Fibroblast of villous mesenchyme (primary cell): ENCODE measurements around the gene SLC24A4. TPM values are rescaled to one million over a fixed set of nuclear protein-coding genes. Genes with fewer than 3 reads are reported as not detected.

ENCODE experiments used
- DNase-seq: peaks from one replicate; pipeline ENCODE4 v3.0.0-alpha.2; 2010; ENCODE audit warnings: low read depth
- H3K4me3 ChIP-seq: 2 replicates; pipeline ENCODE4 v1.5.1; 2011; ENCODE audit warnings: low read depth, mild to moderate bottlenecking, low read length
- CTCF ChIP-seq: IDR thresholded peaks from 2 replicates; pipeline ENCODE4 v1.5.1; 2012; ENCODE audit warnings: low read depth, mild to moderate bottlenecking, low read length; ENCODE audit not compliant: insufficient read depth
- total RNA-seq: library from RNA; depleted of rRNA; stranded (reverse); fragments of >200 nt; gene quantifications from 2 replicates; pipeline ENCODE4 v1.2.3, GENCODE V29; 2012

Gene SLC24A4
- total RNA-seq, 1 donor: not detected

DNA sequence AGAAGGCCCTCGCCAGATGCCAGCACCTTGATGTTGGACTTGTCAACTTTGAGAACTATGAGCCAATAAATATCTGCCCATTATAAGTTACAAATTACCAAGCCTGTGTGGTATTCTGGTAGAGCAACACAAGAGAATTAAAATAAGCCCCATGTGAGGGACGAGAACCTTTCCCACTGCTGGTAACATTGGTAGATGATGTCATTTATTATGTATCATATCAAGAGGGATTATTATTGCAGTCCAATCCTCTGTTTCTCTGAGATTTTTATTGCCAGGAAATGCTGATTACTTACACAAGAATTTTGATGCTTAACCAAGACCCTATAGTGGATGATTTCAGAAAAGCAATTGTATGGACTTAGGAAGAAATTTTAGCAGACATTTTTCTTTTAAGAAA is 40.3 kb upstream of the SLC24A4 start:
- H3K4me3 ChIP-seq: no peak overlapping the region
- DNase-seq: no peak
- no peak for TF ChIP-seq CTCF

DNA sequence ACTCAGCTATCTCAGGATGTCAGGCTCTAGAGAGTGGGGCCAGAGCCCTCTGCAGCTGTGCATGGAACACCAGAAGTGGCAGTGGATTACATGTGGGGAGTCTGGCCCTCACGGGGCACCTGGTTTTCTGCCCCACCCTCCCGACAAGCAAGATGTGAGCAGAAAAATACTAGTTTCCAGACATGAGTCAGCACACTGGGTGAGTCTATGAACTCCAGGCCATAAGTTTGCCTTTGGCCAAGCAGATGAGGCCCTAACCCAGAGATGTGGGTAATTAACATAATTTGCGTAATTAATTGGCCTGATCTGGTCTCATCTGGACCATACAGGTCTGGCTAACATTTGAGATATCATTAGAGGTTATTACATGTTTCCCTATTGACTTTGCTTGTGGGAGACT is 37.7 kb upstream of the SLC24A4 start:
- DNase-seq: no peak
- H3K4me3 ChIP-seq: no peak overlapping the region
- TF ChIP-seq CTCF: no peak

DNA sequence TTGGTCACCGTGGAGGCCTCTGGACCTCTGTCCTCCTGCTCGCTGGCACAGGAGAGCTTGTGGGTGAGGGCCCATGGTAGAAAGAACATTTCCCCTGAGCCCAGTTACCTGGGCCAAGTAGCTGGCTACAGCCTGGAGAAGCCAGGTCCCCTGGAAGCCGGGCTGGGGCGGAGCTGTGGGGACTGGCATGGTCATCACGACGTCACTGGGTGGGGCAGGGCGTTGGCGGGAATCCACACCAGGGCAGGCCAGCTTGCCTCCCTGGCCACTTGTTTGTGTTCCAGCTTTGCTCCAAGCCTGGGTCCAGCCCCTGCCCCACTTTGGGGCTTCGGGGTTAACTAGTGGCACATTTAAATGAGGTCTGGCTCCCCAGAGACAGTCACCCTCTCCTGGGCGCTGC is 35.0 kb upstream of the SLC24A4 start:
- no peak for DNase-seq
- H3K4me3 ChIP-seq: no peak overlapping the region
- no peak for TF ChIP-seq CTCF

DNA sequence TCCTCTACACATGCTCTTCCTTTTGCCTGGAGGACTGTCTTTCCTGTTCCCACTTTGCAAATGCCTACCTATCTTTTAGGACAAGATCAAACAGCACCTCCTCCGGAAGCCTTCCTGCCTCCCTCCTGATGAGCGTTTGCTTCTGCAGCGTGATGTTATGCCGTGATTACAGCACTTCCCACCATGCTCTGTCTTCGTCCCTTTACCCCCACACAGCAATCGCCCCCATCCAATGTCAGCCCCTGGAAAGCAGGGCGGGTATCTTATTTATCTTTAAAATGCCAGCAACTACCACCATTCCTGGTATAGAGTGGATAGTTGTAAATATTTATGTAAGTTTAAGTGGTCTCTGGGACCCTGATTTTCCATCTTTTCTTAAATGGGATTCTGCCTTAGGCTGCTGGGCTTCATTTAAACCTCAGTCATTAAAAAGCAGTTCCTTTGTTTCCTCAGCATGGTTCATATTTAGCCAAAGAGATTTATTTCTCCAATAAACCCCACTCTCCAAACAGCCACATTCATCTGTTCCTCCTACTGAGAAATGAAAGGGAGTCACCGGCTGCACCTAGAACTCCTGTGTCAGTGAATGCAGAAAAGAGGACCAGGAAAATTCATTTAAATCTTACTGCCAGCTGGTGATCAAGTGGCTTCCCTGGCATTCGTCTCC is 33.8 kb upstream of the SLC24A4 start:
- TF ChIP-seq CTCF: no peak
- no peak overlapping the region for H3K4me3 ChIP-seq
- DNase-seq: no peak

DNA sequence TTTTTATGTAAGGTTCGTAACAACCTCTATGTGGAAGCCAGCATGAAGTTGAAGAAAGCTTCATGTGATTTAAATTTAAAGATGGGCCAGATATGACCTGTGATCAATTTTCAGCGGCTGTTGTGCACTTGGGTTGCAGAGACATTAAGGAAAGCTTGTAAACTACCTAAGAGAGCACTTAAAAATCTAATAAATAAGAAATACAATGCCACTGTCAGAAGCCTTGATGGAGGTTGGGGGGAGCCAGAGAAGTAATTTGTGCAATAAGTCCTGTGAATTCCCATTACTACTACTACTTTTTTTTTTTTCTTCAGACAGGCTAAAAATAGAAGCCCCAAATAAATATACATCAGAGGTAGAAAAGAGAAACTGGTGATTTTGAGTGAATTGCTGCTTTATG is 30.3 kb upstream of the SLC24A4 start:
- no peak for DNase-seq
- TF ChIP-seq CTCF: no peak
- no peak overlapping the region for H3K4me3 ChIP-seq

- no peak for TF ChIP-seq CTCF
- no peak for DNase-seq
These were observed 28.5 kb upstream of the SLC24A4 start for GRCh38 chr14:92294506-92294905.

More at GRCh38 chr14:92294506-92294905, 28.5 kb upstream of the SLC24A4 start:
- H3K4me3 ChIP-seq: no peak overlapping the region
